Mesothelial cell of epicardium (in vitro differentiated cells): ENCODE measurements around the gene GLB1L2. TPM values are rescaled to one million over a fixed set of nuclear protein-coding genes. Genes with fewer than 3 reads are reported as not detected.
"Not testable (repeated sequence)": the region's sequence is repeated elsewhere in the genome, so short reads cannot be mapped to it uniquely, and the experiment has no call there.

Experiments
- DNase-seq, 2 experiments: peaks; one replicate each; pipeline ENCODE4 v3.0.0; 2021; ENCODE audit warnings: low spot score in 2 of 2; ENCODE audit not compliant: unreplicated experiment in 2 of 2
- H3K27ac Mint-ChIP-seq: 2 replicates; pipeline ENCODE4 v1.8.0; 2021; ENCODE audit warnings: mixed read lengths
- H3K27me3 Mint-ChIP-seq: 2 replicates; pipeline ENCODE4 v1.8.0; 2021; ENCODE audit warnings: low read depth, mixed read lengths
- H3K36me3 Mint-ChIP-seq: 2 replicates; pipeline ENCODE4 v1.8.0; 2021; ENCODE audit warnings: mixed read lengths
- H3K4me1 Mint-ChIP-seq: 2 replicates; pipeline ENCODE4 v1.8.0; 2021; ENCODE audit warnings: mixed read lengths
- H3K4me3 Mint-ChIP-seq: 2 replicates; pipeline ENCODE4 v1.8.0; 2021; ENCODE audit warnings: mild to moderate bottlenecking, moderate library complexity, mixed read lengths
- H3K9me3 Mint-ChIP-seq: 2 replicates; pipeline ENCODE4 v1.8.0; 2021; ENCODE audit warnings: mixed read lengths
- CTCF ChIP-seq: fragments of 200-600 bp; sonication (generic); IDR thresholded peaks from one replicate; pipeline ENCODE4 v1.5.0; 2021; ENCODE audit warnings: antibody characterized with exemption; ENCODE audit not compliant: unreplicated experiment
- total RNA-seq: library from RNA; stranded (reverse); gene quantifications from 3 replicates; pipeline ENCODE4 v1.2.1, GENCODE V29; 2021

Gene GLB1L2
- total RNA-seq, 1 donor from 2014 or later, result 9.5 TPM

DNA sequence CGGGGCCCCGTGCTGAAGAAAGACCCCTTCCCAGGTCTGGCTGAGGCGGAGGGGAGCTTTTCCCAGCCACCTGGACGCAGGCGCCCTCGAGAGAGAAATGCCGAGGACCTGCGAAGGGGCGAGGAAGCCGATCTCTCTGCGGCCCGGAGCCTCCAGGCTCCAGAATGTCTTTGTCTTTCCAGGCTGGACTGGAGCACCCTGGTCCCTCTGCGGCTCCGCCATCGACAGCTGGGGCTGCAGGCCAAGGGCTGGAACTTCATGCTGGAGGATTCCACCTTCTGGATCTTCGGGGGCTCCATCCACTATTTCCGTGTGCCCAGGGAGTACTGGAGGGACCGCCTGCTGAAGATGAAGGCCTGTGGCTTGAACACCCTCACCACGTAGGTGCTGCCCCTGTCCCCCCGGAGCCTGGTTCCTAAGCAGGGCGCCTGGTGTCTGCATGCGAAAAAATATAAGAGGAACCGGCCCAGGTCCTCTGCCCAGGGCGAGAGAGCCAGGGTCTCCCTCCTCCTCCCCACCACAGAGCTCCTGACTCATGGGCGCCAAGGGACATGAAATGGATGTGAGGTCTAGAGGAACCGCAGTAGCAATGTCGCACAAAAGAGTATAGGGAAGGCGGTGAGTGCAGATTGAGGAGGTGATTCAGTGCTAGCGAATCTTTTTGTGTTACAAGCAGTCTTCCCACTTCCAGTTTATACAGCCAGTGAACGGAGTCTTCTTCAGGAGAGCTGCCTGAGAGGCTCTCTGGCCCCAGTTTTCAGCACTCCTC is 11.0 kb downstream of the GLB1L2 start:
- Mint-ChIP-seq H3K4me3 (no peak overlapping the region), H3K9me3 (no peaks in the 10 kb centered on the region), H3K36me3 (no peaks in the 10 kb centered on the region), H3K27ac (no peak overlapping the region), H3K27me3 (no peaks in the 10 kb centered on the region), H3K4me1 (no peaks in the 10 kb centered on the region)
- no peak for DNase-seq
- no peak for TF ChIP-seq CTCF

GRCh38 chr11:134343646-134344045 is 11.9 kb downstream of the GLB1L2 start:
- no peak for TF ChIP-seq CTCF
- no peak overlapping the region for H3K4me3 Mint-ChIP-seq
- H3K36me3 Mint-ChIP-seq, result no peaks in the 10 kb centered on the region
- no peak for DNase-seq
- no peak overlapping the region for H3K27ac Mint-ChIP-seq
- H3K9me3 Mint-ChIP-seq, result no peaks in the 10 kb centered on the region
- no peaks in the 10 kb centered on the region for H3K27me3 Mint-ChIP-seq
- H3K4me1 Mint-ChIP-seq, result no peaks in the 10 kb centered on the region

DNA sequence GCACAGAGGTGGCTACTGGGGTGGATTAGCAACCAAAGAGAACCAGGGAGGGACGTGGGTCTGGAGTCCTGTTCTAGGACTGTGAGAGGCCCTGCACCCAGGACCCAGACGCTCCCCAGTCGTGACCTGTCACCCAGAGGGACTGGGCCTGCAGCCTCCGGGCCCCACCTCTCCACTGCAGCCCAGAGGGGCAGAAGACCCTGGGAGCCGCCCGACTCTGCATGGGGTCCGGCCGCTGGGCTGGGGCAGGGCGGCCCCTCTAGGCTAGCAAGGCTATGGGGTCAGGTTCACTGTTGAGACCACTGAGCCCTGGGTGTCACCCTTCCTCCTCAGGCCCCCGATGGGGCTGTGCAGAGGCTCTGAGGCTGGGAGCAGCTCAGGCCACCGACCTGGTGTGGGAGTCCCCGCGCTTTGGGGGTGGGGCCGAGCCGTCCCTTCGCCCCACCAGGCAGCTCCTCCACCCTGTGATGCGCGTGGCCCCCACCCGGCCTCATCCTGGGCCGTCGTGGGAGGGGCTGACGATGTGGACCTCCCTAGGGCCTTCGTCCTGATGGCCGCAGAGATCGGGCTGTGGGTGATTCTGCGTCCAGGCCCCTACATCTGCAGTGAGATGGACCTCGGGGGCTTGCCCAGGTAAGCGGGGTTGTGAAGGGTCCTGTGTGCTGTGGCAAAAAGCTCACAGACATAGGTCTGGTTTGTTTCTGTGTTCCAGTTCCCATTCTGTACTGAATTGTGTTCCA is 12.9 kb downstream of the GLB1L2 start:
- not testable (repeated sequence) for H3K4me1 Mint-ChIP-seq, H3K27ac Mint-ChIP-seq, DNase-seq, H3K27me3 Mint-ChIP-seq, H3K36me3 Mint-ChIP-seq, H3K4me3 Mint-ChIP-seq, H3K9me3 Mint-ChIP-seq

DNA sequence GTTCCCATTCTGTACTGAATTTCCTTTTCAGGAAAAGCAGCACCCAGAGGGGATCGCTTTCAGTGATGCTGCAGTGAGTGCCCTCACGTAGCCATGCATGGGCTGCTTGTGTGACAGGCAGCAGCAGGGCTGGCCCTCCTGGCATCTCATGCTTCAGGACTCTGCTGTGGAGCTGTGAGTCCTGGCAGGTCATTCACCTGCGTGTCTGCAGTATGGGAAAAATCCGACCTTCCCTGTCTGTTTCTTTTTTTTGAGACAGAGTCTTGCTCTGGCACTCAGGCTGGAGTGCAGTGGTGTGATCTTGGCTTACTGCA is 13.4 kb downstream of the GLB1L2 start:
- H3K27ac Mint-ChIP-seq, result no peak overlapping the region
- H3K9me3 Mint-ChIP-seq, result no peaks in the 10 kb centered on the region
- H3K4me3 Mint-ChIP-seq, result no peak overlapping the region
- no peaks in the 10 kb centered on the region for H3K4me1 Mint-ChIP-seq
- DNase-seq, result no peak
- TF ChIP-seq CTCF, result no peak
- peaks cover 1% of the 10 kb centered on the region for H3K27me3 Mint-ChIP-seq
- H3K36me3 Mint-ChIP-seq, result no peaks in the 10 kb centered on the region

DNA sequence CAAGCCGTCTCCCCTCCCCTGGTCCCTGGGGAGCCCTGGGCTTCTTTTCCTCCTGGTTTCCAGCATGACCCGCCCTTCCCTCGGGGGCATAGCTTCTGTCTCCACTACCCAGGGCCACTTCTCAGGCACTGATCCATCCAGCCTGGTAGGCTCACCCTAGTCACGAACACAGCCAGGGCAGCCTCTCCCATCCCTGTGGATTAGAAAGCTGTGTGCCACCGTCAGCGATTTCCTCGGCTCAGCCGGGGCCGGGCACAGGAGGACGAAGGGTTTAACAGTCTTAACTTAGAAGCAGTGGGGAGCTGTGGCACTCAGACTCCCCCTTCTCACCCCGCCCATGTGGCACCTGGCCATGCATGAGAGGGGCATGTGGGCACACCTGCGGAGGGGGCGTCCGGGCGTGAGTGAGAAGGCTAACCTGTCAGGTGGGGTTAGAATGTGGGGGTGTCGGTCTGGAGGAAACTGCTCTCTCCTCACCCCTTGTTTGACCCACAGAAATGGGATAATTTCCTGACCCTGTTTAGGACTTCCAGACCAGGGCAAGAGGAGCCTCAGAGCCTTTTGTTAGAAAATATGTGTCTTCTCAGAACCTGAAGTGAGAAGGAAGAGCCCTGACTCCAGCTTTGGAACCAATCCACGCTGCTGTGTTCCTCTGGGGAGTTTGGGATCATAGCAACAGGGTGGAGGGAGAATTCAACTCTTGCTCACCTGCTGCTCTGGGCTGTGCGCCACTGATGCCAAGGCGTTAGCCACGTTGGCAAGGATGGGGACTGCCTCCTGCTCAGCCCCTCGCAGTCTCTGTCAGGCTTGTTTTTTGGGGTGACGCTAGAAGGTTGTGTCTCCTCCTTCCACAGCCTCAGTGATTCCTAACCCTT is 14.6 kb downstream of the GLB1L2 start:
- Mint-ChIP-seq H3K9me3 (no peaks in the 10 kb centered on the region), H3K36me3 (no peaks in the 10 kb centered on the region), H3K4me3 (no peak overlapping the region), H3K27me3 (peaks cover 1% of the 10 kb centered on the region), H3K4me1 (no peaks in the 10 kb centered on the region), H3K27ac (no peak overlapping the region)
- peak in 1 of 2 experiments; percentile 6 for DNase-seq
- TF ChIP-seq CTCF, result no peak

- peaks cover 1% of the 10 kb centered on the region for H3K27me3 Mint-ChIP-seq
- peak in 1 of 2 experiments; percentile 20 for DNase-seq
- H3K4me1 Mint-ChIP-seq, result no peaks in the 10 kb centered on the region
- H3K36me3 Mint-ChIP-seq, result no peaks in the 10 kb centered on the region
- H3K9me3 Mint-ChIP-seq, result no peaks in the 10 kb centered on the region
- H3K4me3 Mint-ChIP-seq, result no peak overlapping the region
- TF ChIP-seq CTCF, result no peak
- H3K27ac Mint-ChIP-seq, result no peak overlapping the region
These were observed 15.2 kb downstream of the GLB1L2 start for GRCh38 chr11:134346976-134347350.
